ENCODE data around the gene IYD.

The IYD gene

DNA sequence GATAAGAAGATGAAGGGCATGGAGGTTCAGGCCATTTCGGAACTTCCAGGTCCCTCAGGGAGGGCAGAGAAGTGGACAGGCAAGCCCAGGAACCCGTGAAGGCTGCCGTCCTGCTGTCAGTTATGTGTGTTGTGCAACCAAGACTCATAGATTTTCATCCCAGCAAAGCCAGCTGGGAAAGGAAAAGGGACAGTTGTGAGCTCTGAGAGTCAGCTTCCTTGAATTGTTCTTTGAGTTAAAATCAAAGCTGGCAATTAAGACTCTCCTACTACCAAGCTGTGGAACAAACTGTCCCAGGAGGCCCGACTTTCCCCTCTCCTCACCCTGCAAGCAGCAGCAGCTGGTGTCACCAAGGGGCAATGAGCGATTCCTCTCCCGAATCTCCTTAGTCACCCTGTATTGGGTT is 46.3 kb upstream of the IYD start (continued):
- no peak for TF ChIP-seq ZNF391 (tag by site-specific recombination; IDR thresholded peaks at IDR 0.05; ENCODE audit: borderline replicate concordance, low read depth)
- no peak for TF ChIP-seq ZNF214 (tag by site-specific recombination; IDR thresholded peaks at IDR 0.05; ENCODE audit: borderline replicate concordance)
- no peak for TF ChIP-seq ZNF837 (tag by site-specific recombination; IDR thresholded peaks at IDR 0.05)
- no peak for TF ChIP-seq ZNF24 (tag by site-specific recombination; IDR thresholded peaks at IDR 0.05)
- no peak for TF ChIP-seq ZNF701 (tag by site-specific recombination; IDR thresholded peaks at IDR 0.05)
- TF ChIP-seq, protein P1, sequence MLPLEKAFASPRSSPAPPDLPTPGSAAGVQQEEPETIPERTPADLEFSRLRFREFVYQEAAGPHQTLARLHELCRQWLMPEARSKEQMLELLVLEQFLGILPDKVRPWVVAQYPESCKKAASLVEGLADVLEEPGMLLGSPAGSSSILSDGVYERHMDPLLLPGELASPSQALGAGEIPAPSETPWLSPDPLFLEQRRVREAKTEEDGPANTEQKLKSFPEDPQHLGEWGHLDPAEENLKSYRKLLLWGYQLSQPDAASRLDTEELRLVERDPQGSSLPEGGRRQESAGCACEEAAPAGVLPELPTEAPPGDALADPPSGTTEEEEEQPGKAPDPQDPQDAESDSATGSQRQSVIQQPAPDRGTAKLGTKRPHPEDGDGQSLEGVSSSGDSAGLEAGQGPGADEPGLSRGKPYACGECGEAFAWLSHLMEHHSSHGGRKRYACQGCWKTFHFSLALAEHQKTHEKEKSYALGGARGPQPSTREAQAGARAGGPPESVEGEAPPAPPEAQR (tag by site-specific recombination; IDR thresholded peaks at IDR 0.05): no peak
- TF ChIP-seq GLIS2 (tag by site-specific recombination; IDR thresholded peaks at IDR 0.05): no peak
- no peak for TF ChIP-seq HOXA7 (CRISPR knock-in tag; IDR thresholded peaks at IDR 0.05; ENCODE audit: borderline replicate concordance)
- TF ChIP-seq ZNF302 (tag by site-specific recombination; IDR thresholded peaks at IDR 0.05; ENCODE audit: low read depth): no peak
- no peak for TF ChIP-seq ZNF660 (tag by site-specific recombination; IDR thresholded peaks at IDR 0.05)
- no peak for TF ChIP-seq ZNF530 (tag by site-specific recombination; IDR thresholded peaks at IDR 0.05; ENCODE audit: low read depth)
- TF ChIP-seq KLF9 (tag by site-specific recombination; IDR thresholded peaks at IDR 0.05; ENCODE audit: low read depth): no peak
- no peak for TF ChIP-seq ZNF747 (tag by site-specific recombination; IDR thresholded peaks at IDR 0.05)
- no peak for TF ChIP-seq ZNF404 (tag by site-specific recombination; IDR thresholded peaks at IDR 0.05)
- TF ChIP-seq ZNF416 (tag by site-specific recombination; IDR thresholded peaks at IDR 0.05): no peak

- Histone ChIP-seq H3K36me3 (ENCODE audit: control insufficient read depth in 2 of 2, insufficient read depth in 1 of 2, low read length in 2 of 2) (no peaks in the 10 kb centered on the region), H3K27ac (ENCODE audit: extremely low read depth, low read depth, low read length) (no peak overlapping the region), H3K4me3 (ENCODE audit: low read depth, low read length) (no peak overlapping the region), H3K9me3 (ENCODE audit: control insufficient read depth, insufficient read depth, low read depth, low read length) (no peaks in the 10 kb centered on the region), H3K4me1 (ENCODE audit: control insufficient read depth, insufficient read depth, low read length) (no peaks in the 10 kb centered on the region)
- no peak for TF ChIP-seq ZNF600 (tag by site-specific recombination; IDR thresholded peaks at IDR 0.05)
- no peak for TF ChIP-seq OVOL3 (tag by site-specific recombination; IDR thresholded peaks at IDR 0.05)
- no peak for TF ChIP-seq KLF10 (tag by site-specific recombination; IDR thresholded peaks at IDR 0.05)
- TF ChIP-seq ZNF426 (tag by site-specific recombination; IDR thresholded peaks at IDR 0.05): no peak
- no peak for TF ChIP-seq ZNF341 (tag by site-specific recombination; IDR thresholded peaks at IDR 0.05; ENCODE audit: low read depth)
- TF ChIP-seq ZNF645 (tag by site-specific recombination; IDR thresholded peaks at IDR 0.05): no peak
- no peak for TF ChIP-seq ZNF596 (tag by site-specific recombination; IDR thresholded peaks at IDR 0.05)
- TF ChIP-seq KLF8 (tag by site-specific recombination; IDR thresholded peaks at IDR 0.05): no peak
- TF ChIP-seq ZNF19 (tag by site-specific recombination; IDR thresholded peaks at IDR 0.05; ENCODE audit: low read depth): no peak
- TF ChIP-seq ZBTB49 (tag by site-specific recombination; IDR thresholded peaks at IDR 0.05; ENCODE audit: low read depth): no peak
- no peak for TF ChIP-seq ZNF37A (tag by site-specific recombination; IDR thresholded peaks at IDR 0.05)
- TF ChIP-seq ZNF791 (tag by site-specific recombination; IDR thresholded peaks at IDR 0.05): no peak
- CTCF ChIA-PET: interaction anchor here (0.6 to 1.5 kb wide), 6 partner anchors 14 to 252 kb away, joined by 3 to 5 read pairs (median 4); no protein-coding TSS in a partner anchor
- POLR2A ChIA-PET: no interaction called here
Measured at GRCh38 chr6:150323205-150323604, 45.6 kb upstream of the IYD start.

All from HEK293 (cell line).